NCI-H2227 treated with DMSO at 0.1 percent for 48 hours (cell line): ENCODE data around the gene NME3.
A peak's percentile ranks its signal among the peaks of the same experiment; 100 is the strongest.

ENCODE experiments used
- DNase-seq: peaks from one replicate; lab custom pipeline; 2025; lab: John Stamatoyannopoulos, UW

The NME3 gene

DNA sequence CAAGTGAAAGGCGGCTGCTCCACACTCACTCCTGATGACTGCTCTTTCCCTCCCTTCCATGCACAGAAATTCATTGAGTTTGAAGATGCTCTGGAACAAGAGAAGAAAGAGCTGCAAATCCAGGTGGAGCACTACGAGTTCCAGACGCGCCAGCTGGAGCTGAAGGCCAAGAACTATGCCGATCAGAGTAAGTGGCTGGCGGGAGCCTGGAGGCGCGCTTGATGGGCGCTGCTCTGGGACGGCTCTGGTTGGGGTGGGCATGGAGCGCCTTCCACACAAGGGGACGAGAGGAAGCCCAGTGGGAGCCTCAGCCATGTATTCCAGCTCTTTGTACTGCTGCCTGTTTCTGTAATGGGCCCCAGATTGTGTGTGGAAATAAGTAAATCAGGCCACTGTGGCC is 46.9 kb downstream of the NME3 start:
- no peak for DNase-seq

GRCh38 chr16:1723450-1724147 is 47.7 kb downstream of the NME3 start:
- peak; percentile 32 for DNase-seq

DNA sequence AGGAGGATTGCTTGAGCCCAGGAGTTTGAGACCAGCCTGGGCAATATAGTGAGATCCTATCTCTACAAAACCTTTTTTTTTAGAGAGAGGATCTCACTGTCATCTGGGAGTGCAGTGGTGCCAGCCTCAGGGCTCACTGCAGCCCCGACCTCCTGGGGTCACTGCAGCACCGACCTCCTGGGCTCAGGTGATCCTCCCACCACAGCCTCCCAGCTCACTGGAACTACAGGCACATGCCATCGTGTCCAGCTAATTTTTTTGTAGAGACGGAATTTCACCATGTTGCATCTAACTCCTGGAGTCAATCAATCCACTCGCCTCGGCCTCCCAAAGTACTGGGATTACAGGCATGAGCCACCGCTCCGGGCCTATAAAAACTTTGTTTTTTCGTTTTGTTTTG is 50.0 kb downstream of the NME3 start:
- no peak for DNase-seq
